ENCODE measurements around the gene DLG2.
A peak's percentile ranks its signal among the peaks of the same experiment; 100 is the strongest.
"Not testable (repeated sequence)": the region's sequence is repeated elsewhere in the genome, so short reads cannot be mapped to it uniquely, and the experiment has no call there.

Gene DLG2

DNA sequence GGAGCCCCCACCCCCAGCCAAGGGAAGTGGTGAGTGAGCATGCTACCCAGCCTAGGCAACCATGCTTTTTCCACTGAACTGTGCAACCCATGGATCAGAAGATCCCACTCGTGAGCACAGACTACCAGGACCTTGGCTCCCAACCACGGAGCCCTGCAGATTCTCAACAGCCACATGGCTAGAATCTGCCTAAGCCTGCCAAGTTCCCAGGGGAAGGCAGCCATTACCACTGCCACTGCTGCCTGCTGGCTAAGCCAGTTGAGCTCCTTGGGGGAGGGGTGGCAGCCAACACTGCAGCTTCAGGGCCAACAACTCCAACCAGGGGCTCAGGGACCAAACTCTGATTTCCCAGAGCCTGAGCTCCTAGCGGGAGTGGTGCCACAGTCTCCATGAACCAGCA lies 195.8 kb downstream of the DLG2 start:
- DNase-seq: no peak

DNA sequence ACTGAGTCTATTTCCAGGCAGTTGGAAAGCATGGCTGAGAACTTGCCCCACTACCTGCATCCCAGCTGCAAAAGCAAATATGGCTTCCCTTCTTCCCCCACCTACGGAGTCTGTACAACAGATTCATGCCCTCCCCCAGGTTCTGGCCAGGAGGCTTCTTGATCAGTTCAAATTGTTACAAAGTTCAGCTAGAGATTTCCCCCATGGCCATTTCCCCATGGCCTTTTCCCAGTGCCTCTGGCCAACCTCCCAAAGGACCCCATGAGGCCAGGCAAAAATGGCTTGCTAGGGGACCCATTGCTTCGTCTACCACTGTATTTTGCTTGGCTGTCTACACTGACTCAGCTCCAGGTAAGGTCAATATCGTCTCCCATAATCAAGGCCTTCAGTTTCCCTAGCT lies 203.3 kb downstream of the DLG2 start:
- DNase-seq: no peak

DNA sequence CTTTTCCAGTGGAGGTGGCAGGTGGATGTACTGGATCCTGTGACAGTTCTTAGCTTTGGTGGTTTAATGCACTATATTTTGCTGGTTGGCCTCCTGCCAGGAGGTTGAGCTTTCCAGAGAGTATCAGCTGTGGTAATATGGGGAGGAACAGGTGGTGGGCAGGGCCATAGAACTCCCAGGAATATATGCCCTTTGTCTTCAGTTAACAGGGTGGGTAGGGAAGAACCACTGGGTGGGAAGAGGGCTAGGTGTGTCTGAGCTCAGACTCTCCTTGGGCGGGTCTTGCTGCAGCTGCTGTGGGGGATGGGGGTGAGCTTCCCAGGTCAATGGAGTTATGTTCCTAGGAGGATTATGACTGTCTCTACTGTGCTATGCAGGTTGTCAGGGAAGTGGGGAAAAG lies 203.8 kb downstream of the DLG2 start:
- peak; percentile 18 for DNase-seq

- no peak for DNase-seq
These were observed 213.0 kb downstream of the DLG2 start for GRCh38 chr11:85414175-85414574.

DNA sequence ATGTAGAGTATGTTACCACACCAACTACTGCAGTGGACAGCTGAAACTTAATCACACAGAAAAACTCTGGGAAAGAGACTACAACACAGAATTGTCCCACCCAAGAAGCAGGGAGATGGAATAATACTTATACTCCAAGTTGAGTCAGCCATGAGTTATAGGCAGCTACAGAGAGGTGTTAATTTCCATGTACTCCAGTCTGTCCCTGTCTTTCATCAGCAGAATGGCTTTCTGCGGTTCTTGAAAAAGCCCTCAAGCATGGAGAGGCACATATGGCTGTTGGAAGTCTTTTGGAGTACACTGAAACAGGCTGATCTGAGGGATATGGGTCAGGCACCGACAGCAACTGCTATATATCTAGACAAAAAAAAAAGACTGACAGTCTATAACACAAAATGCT lies 219.5 kb downstream of the DLG2 start:
- peak; percentile 86 for DNase-seq

DNA sequence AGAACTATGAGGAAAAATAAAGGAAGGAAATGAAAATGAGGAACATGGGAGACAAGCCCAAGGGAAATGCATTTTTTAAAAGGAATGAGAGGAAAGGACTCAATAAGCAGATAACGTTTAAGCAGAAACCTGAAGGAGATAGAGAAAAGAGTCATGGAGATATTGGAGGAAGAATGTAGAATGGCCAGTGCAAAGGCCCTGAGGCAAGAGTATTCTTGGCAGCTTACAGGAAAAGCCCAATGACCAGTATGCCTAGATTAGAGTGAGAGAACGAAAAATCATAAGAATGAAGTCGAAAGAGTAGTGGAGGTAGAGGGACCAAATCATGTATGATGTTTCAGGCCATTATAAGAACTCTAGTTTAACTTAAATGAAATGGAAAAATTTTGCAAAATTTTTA lies 220.3 kb downstream of the DLG2 start:
- no peak for DNase-seq

DNA sequence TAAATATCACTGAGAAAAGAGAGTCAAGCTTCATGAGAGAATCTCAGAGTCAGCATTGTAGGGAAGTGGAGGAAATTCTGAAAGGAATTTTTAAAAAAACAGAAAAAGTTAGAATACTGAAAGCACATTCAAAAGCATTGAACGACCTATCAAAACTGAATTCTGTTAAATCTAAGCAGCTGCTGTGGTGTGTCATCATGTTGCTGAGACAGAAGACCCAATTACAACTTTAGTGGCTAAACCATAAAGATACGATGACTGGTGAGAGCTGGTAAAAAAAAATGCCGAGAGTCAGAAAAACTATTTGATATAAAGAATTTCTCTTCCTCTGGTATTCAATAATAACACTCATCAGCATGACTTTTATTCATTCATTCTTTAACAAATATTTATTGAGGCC lies 220.8 kb downstream of the DLG2 start:
- DNase-seq: no peak

DNA sequence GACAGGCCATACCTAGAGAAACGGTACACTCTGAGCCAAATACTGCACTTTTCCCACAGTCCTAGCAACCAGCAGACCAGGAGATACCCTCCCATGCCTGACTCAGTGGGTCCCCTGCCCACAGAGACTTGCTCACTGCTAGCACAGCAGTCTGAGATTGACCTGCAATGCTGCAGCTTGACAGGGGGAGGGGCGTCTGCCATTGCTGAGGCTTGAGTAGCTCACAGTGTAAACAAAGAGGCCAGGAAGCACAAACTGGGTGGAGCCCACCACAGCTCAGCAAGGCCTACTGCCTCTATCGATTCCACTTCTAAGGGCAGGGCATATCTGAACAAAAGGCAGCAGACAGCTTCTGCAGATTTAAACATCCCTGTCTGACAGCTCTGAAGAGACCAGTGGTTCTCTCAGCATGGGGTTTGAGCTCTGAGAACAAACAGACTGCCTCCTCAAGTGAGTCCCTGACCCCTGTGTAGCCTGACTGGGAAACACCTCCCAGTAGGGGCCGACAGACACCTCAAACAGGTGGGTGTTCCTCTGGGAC lies 231.6 kb downstream of the DLG2 start:
- DNase-seq: not testable (repeated sequence)

DNA sequence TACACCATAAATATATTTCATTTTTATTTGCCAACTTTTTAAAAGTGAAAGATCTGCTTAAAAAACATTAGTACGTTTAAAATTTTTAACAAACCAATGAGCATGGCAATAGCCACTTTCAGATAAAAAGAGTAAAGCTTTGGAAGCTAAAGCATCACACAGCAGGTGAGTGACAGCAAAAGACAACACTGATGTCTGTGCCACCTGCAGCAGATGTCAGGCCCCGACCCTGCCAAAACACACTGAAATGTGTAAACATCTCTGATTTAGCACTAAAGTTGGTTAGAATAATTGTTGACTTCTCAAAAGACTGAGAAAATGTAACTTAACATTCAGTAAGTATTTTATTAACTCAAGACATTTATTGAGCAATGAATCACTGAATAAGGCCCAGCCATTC lies 232.9 kb downstream of the DLG2 start:
- DNase-seq: no peak

DNA sequence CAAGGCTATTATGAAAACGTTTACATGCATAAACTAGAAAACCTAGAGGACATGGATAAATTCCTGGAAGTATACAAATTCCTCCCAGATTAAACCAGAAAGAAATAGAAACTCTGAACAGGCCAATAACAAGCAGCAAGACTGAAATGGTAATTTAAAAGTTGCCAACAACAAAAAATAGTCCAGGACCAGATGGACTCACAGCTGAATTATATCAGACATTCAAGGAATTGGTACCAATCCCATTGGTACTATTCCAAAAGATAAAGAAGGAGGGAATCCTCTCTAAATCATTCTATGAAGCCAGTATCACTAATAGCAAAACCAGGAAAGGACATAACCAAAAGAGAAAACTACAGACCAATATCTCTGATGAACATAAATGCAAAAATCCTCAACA lies 236.0 kb downstream of the DLG2 start:
- DNase-seq: no peak

DNA sequence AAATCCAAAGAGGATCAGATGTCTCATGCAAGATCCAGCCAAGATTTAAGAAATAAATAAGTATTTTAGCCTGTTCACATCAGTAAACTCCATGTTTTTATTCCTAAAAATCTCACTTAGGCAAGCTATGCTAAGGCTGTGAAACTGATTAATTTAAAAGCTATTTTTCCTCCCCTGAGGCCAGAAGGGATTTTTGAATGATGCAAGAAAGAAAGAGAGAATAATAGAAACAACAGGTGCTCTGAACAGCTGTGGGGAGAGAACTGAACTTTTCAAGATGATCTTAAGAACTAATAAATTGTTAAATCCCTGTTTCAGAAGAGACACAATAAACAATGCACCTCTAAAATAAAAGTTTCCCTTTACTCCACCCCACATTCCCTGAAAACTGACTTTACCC lies 241.6 kb downstream of the DLG2 start:
- DNase-seq: peak; percentile 14

- DNase-seq: no peak
These were observed 242.0 kb downstream of the DLG2 start for GRCh38 chr11:85385111-85385510.

DNA sequence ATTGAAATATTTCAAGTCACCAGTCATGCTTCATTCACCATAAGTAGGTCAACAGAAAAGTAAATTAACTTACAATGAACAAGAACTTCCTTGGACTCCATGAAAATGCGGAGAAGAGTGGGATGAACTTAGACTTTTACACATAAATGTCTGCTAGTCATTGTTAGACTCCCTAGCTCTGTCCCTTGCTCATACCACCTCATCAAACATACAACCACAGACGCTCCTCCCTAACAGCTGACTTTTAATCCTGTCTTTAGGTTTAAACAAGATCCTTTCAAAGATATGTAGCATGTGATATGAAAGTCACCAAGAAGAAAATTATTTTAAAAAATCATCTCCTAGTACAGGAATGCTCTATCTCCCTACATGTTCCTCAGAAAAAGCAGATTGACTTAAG lies 248.1 kb downstream of the DLG2 start:
- no peak for DNase-seq

- DNase-seq: no peak
These were observed 249.2 kb downstream of the DLG2 start for GRCh38 chr11:85377901-85378300.

GRCh38 chr11:85359859-85360258 lies 267.3 kb downstream of the DLG2 start:
- DNase-seq: no peak

GRCh38 chr11:85355921-85356320 lies 271.2 kb downstream of the DLG2 start:
- DNase-seq: no peak

DNA sequence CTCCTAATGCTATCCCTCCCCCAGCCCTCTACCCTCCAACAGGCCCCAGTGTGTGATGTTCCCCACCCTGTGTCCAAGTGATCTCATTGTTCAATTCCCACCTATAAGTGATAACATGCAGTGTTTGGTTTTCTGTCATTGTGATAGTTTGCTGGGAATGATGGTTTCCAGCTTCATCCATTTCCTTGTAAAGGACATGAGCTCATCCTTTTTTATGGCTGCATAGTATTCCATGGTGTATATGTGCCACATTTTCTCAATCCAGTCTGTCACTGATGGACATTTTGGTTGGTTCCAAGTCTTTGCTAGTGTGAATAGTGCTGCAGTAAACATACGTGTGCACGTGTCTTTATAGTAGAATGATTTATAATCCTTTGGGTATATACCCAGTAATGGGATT lies 277.6 kb downstream of the DLG2 start:
- DNase-seq: not testable (repeated sequence)

DNA sequence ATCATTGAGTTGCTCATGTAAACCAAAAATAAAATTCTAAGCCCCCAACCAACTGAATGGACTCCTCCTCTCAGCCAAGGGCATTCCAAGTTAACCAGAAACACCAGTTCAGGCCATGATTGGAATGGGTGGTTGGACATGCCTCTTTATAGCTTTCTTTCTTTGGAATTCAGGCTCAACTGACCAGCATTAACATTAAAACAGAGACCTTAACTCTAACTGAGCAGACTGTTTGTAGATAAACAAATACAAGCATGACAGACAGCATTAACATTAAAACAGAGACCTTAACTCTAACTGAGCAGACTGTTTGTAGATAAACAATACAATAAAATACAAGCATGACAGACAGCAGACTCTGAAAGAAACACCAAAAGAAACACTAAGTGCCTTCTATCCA lies 278.2 kb downstream of the DLG2 start:
- no peak for DNase-seq

GRCh38 chr11:85347291-85347690 lies 279.9 kb downstream of the DLG2 start:
- DNase-seq: no peak

GRCh38 chr11:85346484-85346883 lies 280.7 kb downstream of the DLG2 start:
- DNase-seq: no peak

GRCh38 chr11:85340846-85341245 lies 286.3 kb downstream of the DLG2 start:
- not testable (repeated sequence) for DNase-seq

DNA sequence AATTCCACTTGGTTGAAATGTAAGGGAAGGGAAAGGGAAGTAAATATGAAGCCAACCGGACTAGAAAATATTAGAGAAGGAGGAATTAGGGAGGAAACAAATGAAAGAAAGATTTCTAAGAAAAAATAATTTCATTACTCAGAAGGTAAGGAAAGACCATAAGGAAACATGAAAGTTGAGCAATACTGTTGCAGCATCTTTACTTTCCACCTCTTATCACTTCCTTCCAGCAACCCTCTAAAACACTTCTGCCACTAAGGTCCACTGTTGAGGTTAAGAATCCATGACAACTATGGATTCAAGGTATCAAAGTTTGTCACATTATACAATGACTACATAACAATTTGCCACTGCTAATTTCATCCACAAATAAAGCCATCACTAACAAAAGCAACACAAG lies 308.6 kb downstream of the DLG2 start:
- no peak for DNase-seq

DNA sequence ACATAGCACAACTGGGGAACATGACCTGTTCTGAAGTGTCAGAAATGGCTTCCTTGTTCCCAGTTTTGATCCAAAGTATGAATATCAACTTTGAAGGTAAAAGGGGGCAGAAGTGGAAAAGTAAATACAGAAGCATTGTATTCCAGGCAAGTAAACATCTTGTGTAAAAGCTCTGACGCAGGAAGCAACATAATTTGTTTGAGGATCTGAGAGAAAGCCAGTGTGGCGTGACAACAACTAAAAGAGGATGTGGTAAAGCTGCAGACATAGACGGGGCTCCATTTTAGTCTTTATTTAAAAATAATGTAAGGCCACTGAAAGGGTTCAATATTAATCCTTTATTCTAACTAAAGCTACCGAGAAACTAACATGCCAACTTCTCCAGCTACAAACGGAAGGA lies 310.2 kb downstream of the DLG2 start:
- DNase-seq: no peak

- DNase-seq: no peak
These were observed 313.4 kb downstream of the DLG2 start for GRCh38 chr11:85313741-85314140.

GRCh38 chr11:85310479-85310878 lies 316.7 kb downstream of the DLG2 start:
- DNase-seq: peak; percentile 43

GRCh38 chr11:85307366-85307765 lies 319.8 kb downstream of the DLG2 start:
- DNase-seq: no peak
